Activated T-cell treated with anti-CD3 and anti-CD28 coated beads for 24 hours (primary cell): ENCODE results near the gene GNAS-AS1.

Source experiments
- DNase-seq: peaks from one replicate; pipeline ENCODE4 v3.0.0-alpha.2; 2020; ENCODE audit warnings: low read depth

Gene GNAS-AS1

DNA sequence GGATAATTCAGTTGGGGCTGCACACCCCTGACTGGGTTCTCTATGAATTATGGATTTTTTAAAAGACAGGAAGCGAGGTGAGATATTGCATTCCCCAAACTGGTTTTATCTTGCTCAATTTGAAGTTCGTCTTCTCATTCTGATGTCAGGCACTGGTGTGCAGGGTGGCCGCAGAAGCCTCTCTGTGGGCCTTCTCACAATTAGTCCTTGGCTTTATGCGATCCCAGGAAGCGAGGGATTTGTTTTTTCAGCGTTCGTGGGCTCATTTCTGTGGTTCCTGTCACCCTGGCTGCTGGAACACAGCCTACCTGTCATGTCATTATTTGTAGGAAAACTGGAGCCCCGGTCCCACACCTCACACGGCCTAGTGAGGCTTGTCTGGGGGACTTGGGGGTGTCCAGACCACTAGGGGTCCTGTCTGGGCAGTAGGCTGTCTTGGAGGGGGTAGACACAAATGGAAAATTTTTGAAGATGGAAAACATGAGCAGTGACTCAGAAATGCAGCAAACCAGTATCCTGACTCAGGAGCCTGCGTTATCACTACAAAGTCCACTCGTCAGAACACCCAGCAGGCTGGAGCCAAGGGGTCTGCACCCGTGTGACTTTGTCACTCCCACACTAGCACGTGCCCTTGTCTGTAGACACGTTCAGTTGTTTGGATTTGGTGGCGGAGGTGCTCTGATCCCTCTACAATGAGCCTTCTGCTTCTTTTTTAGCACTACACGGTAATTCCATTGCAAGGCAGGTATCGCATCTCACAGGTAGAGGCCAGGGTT is 42.2 kb downstream of the GNAS-AS1 start:
- DNase-seq = no peak

GRCh38 chr20:58807801-58808200 is 42.9 kb downstream of the GNAS-AS1 start:
- no peak for DNase-seq

- DNase-seq = no peak
Observed at GRCh38 chr20:58803533-58803932, 47.2 kb downstream of the GNAS-AS1 start.

GRCh38 chr20:58802061-58802460 is 48.6 kb downstream of the GNAS-AS1 start:
- DNase-seq = no peak

DNA sequence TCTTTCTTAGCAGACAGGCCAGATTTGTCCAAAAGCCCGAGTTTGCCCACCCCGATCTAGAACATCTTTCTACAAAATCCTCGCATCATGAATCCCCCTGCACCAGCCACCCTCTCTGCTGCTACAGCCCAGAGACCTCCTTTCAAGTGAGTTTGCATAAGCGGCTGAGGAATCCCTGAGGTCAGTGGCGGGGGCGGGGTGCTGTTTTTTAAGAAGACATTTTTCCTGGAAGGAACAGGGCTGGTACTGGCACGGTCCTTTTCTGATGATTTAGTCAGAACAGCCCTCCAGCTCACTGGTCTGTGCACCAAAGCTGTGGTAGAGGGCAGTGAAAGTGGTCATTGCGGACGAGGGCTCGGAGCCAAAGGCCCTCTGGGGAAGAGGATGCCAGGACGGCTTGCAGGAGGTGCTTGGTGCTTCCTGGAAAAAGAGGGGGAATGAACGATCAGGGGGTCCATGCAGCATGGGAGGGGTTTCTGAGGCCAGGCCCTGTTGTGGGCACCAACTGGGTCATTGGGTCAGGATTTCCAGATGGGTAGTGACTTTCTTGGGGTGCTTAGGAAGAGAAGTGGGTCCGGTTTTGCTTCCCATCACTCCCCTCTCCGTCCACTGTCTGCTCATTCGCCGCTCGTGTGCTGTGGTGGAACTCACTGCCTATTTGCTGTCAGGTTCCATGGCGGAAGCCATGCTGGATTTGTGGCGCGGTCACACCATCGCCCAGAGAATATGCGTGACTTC is 50.4 kb downstream of the GNAS-AS1 start:
- no peak for DNase-seq

- DNase-seq = no peak
Observed at GRCh38 chr20:58797371-58798338, 53.0 kb downstream of the GNAS-AS1 start.

DNA sequence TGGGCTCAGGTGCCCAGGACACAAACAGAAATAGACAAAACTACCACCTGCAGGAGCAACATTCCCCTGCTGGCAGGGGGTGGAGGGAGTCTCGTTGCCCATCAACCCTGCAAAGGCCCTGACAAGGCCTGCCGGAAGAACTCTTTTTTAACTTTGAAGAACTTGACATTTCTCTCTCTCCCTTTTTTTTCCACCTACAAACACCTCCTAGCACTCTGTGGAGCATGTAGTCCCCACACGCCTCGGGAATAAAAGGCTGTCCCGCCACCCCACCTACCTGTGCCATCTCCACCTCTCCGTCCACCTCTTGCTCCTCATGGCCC is 54.8 kb downstream of the GNAS-AS1 start:
- DNase-seq = no peak

- DNase-seq = no peak
Observed at GRCh38 chr20:58795181-58795922, 55.4 kb downstream of the GNAS-AS1 start.

GRCh38 chr20:58794510-58795180 is 56.1 kb downstream of the GNAS-AS1 start:
- DNase-seq = no peak

DNA sequence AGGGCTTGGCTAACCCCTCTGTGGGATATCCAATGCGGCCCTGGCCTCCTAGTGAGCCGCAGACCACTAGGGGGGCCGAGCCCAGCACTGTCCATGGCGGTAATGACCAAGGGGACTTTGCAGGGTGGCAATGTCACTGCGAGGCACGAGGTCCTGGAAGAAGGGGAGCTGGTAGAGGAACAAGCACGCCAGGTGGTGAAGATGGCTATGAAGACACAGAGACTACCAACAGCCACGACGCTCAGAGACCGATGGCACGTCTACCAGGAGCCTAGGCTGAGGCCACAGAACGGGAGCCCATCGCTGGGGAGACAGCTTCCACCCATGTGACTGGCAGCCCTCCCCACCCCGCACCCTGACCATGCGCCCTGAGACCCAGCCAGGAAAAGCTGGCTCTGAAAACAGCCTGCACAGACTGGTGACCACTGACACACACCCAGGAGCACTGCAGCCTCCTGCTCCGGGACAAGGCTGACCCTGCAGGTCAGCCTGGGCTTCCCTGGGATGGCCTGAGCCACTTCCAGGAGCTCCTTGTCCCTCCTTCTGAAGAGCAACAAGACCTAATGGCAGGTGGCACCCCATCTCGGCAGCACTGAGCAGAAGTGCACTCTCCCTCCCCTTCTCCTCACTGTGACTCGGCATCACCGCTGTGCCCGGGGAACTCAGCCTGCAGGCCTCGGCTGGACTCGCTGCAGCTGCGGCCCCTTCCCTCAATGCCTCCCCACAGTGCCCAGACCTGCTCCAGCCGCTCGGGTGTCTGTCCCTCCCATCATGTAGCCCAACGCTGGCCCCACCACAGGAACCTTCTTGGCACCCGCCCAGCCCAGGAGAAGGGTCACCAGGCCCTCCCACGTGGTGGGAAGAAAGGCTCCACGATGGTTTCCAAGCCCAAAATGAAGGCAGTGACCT is 56.9 kb downstream of the GNAS-AS1 start:
- no peak for DNase-seq

DNA sequence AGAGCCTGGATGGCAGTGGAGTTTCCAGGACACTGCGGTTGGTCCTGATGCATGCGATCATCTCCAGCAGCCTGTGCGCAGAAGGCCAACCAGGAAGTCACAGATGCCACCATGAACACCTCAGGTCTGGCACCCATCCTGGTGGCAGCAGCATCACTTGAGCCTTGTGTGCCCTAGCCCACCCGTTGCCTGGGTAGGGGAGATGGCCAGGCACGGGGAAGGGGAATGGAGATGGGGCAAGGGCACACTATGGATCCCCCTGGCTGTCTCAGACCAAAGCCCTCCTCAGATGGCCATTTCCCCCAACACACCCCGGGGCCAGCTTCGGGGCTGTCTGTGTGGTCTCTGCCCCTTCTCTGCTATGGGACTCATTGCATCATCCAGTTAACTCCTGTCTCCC is 58.3 kb downstream of the GNAS-AS1 start:
- no peak for DNase-seq

GRCh38 chr20:58791286-58791685 is 59.4 kb downstream of the GNAS-AS1 start:
- no peak for DNase-seq

- no peak for DNase-seq
Observed at GRCh38 chr20:58790454-58790853, 60.2 kb downstream of the GNAS-AS1 start.

DNA sequence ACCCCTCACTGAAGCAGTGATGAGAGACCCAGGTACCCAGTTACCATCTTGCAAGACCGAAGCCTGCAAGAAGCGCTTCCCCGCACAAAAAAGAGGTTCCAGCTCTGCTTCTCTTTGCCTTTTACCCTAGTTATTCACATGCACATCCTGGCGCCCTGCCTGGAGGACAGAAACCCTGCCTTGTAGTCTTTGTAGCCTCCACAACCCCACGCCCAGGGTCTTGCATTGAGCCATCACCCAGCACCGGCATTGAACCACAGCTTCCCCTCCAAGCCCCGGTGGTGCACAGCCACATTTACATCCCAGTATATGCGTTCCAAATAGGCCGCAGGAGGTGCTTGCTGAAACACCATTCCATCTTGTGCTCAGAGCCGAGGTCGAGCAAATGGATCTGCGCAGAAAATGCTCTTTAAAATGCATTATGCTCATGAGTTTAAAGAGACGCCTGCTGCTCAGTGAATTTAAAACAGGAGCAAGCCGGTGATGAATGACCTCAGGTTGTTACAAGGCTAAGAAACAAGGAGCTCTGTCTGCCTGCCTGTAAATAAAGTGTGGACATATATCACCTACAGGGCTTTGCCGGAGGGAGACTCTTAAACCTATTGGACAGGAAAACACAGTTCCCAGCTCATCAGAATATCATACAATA is 61.7 kb downstream of the GNAS-AS1 start:
- no peak for DNase-seq

- DNase-seq = no peak
Observed at GRCh38 chr20:58787211-58788005, 63.3 kb downstream of the GNAS-AS1 start.

DNA sequence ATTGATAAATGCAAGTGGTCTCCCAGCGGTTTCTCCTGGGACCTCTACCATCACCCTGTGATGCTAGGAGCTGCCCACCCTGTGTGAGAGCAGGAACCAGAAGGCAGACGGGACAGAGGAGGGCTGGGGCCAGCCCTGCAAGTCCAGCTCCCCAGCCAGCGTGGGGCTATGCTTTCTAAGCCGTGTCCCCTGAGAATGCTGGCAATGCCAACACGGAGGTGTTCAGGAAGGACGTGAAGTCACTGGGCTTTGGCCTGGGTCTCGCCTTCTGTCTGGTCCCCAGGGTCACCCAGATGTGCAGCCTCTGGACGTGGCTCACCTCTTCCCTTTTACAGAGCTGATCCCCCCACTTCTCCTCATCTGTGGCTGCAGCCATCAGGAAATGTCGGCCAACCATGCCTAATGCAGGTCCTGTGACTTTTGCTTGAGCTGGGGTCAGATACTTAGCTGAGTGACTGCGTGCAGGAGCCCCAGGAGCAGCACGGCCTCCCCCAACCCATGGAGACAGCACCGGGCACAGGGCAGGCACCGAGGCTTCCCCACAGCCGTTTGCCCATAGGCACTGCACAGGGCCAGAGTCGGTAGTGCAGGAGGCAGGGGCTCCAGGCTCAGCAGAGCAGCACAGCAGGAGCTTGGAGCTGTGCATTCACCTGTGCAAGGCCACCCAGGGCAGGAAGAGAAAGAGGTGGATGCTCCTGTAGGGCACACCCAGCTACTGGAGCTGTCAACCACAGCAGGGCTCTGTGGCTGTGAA is 66.2 kb downstream of the GNAS-AS1 start:
- DNase-seq = no peak

GRCh38 chr20:58783511-58784011 is 67.1 kb downstream of the GNAS-AS1 start:
- DNase-seq = no peak

- no peak for DNase-seq
Observed at GRCh38 chr20:58781138-58781537, 69.6 kb downstream of the GNAS-AS1 start.
